Hepatocyte (in vitro differentiated cells): ENCODE data around the gene PPME1. TPM values are rescaled to one million over a fixed set of nuclear protein-coding genes. Genes with fewer than 3 reads are reported as not detected.

ENCODE experiments used
- DNase-seq: peaks from one replicate; pipeline ENCODE4 v3.0.0-alpha.2; 2016; ENCODE audit warnings: low spot score
- H2AFZ ChIP-seq: fragments of 200-600 bp; sonication (generic); 2 replicates; pipeline ENCODE4 v1.6.0; 2016; ENCODE audit warnings: antibody characterized with exemption, mild to moderate bottlenecking
- H3K27ac ChIP-seq: fragments of 200-600 bp; sonication (generic); 2 replicates; pipeline ENCODE4 v1.5.1; 2016; ENCODE audit warnings: mild to moderate bottlenecking
- H3K27me3 ChIP-seq: fragments of 200-600 bp; sonication (generic); 2 replicates; pipeline ENCODE4 v1.6.1; 2016
- H3K36me3 ChIP-seq: fragments of 200-600 bp; sonication (generic); replicated peaks from 2 replicates; pipeline ENCODE4 v1.5.1; 2016; ENCODE audit warnings: low read depth; ENCODE audit not compliant: insufficient read depth
- H3K4me1 ChIP-seq: fragments of 200-600 bp; sonication (generic); 2 replicates; pipeline ENCODE4 v1.5.1; 2016; ENCODE audit warnings: mild to moderate bottlenecking, moderate library complexity; ENCODE audit not compliant: insufficient read depth
- H3K4me2 ChIP-seq: fragments of 200-600 bp; sonication (generic); 2 replicates; pipeline ENCODE4 v1.6.0; 2016
- H3K4me3 ChIP-seq: fragments of 200-600 bp; sonication (generic); 2 replicates; pipeline ENCODE4 v1.5.1; 2016; ENCODE audit warnings: mild to moderate bottlenecking
- H3K79me2 ChIP-seq: fragments of 200-600 bp; sonication (generic); 2 replicates; pipeline ENCODE4 v1.6.0; 2017; ENCODE audit warnings: mild to moderate bottlenecking
- H3K9me2 ChIP-seq: fragments of 200-600 bp; sonication (generic); replicated peaks from 2 replicates; pipeline ENCODE4 v1.6.0; 2017; ENCODE audit warnings: mild to moderate bottlenecking; ENCODE audit not compliant: insufficient read depth
- H3K9me3 ChIP-seq: fragments of 200-600 bp; sonication (generic); 2 replicates; pipeline ENCODE4 v1.5.1; 2016; ENCODE audit warnings: low read depth, mild to moderate bottlenecking
- H4K20me1 ChIP-seq: fragments of 200-600 bp; sonication (generic); 2 replicates; pipeline ENCODE4 v1.6.0; 2016; ENCODE audit warnings: mild to moderate bottlenecking; ENCODE audit not compliant: insufficient read depth, poor library complexity, severe bottlenecking
- CTCF ChIP-seq: fragments of 200-600 bp; sonication (generic); IDR thresholded peaks from 2 replicates; pipeline ENCODE4 v1.5.1; 2016; ENCODE audit warnings: antibody characterized with exemption, mild to moderate bottlenecking; ENCODE audit not compliant: poor library complexity
- EZH2 ChIP-seq: fragments of 200-600 bp; sonication (generic); IDR thresholded peaks from 2 replicates; pipeline ENCODE4 v1.6.1; 2016; ENCODE audit warnings: antibody characterized with exemption, mild to moderate bottlenecking, borderline replicate concordance
- EZH2phosphoT487 ChIP-seq: fragments of 200-600 bp; sonication (generic); IDR thresholded peaks from one replicate; pipeline ENCODE4 v1.6.1; 2018; ENCODE audit warnings: antibody characterized with exemption, mild to moderate bottlenecking, low read depth, moderate library complexity; ENCODE audit not compliant: unreplicated experiment, severe bottlenecking
- WGBS: methylation state at CpG from one replicate; pipeline ENCODE4 v1.1.6; 2016; ENCODE audit warnings: low lambda C conversion rate; ENCODE audit errors: missing lambda C conversion rate; 5-methylcytosine and 5-hydroxymethylcytosine counted together
- polyA plus RNA-seq: library from polyadenylated mRNA; unstranded; fragments of >200 nt; fragmentation: Nextera tagmentation; extraction: Ambion mirVana; gene quantifications from 2 replicates; pipeline ENCODE4 v1.2.1, GENCODE V29; 2016
- total RNA-seq: library from RNA; depleted of rRNA; stranded (reverse); fragments of >200 nt; gene quantifications from 2 replicates; pipeline ENCODE4 v1.2.3, GENCODE V29; 2014

The PPME1 gene
- total and polyA plus RNA-seq, 2 experiments from 2014 or later = 25.2 to 45.7 TPM

- Histone ChIP-seq H3K4me2 (no peak overlapping the region), H3K27me3 (no peaks in the 10 kb centered on the region), H3K79me2 (no peaks in the 10 kb centered on the region), H3K27ac (no peak overlapping the region), H3K9me2 (no peaks in the 10 kb centered on the region), H3K4me1 (no peaks in the 10 kb centered on the region), H3K4me3 (no peak overlapping the region), H3K9me3 (no peaks in the 10 kb centered on the region), H4K20me1 (no peaks in the 10 kb centered on the region), H3K36me3 (no peaks in the 10 kb centered on the region), H2AFZ (no peak overlapping the region)
- DNase-seq = no peak
- TF ChIP-seq EZH2 (no peak), CTCF (no peak), EZH2phosphoT487 (no peak)
- 97% methylated on average over 2 of the region's 2 CpGs for WGBS
Observed at GRCh38 chr11:74249496-74249895, 78.4 kb downstream of the PPME1 start.

GRCh38 chr11:74253361-74253760 is 82.3 kb downstream of the PPME1 start:
- no peak for DNase-seq
- Histone ChIP-seq H4K20me1 (no peaks in the 10 kb centered on the region), H3K4me3 (no peak overlapping the region), H3K9me3 (no peaks in the 10 kb centered on the region), H2AFZ (no peak overlapping the region), H3K36me3 (no peaks in the 10 kb centered on the region), H3K27ac (no peak overlapping the region), H3K4me2 (no peak overlapping the region), H3K79me2 (no peaks in the 10 kb centered on the region), H3K9me2 (no peaks in the 10 kb centered on the region), H3K27me3 (no peaks in the 10 kb centered on the region), H3K4me1 (no peaks in the 10 kb centered on the region)
- no peak for TF ChIP-seq EZH2
- TF ChIP-seq EZH2phosphoT487 = no peak
- no peak for TF ChIP-seq CTCF
- 97% methylated on average over 8 of the region's 8 CpGs for WGBS

GRCh38 chr11:74255741-74256375 is 84.8 kb downstream of the PPME1 start:
- Histone ChIP-seq H3K36me3 (no peaks in the 10 kb centered on the region), H3K9me2 (no peaks in the 10 kb centered on the region), H3K9me3 (no peaks in the 10 kb centered on the region), H4K20me1 (no peaks in the 10 kb centered on the region), H3K4me3 (no peak overlapping the region), H3K4me2 (no peak overlapping the region), H3K27me3 (no peaks in the 10 kb centered on the region), H3K4me1 (no peaks in the 10 kb centered on the region), H3K27ac (no peak overlapping the region), H3K79me2 (no peaks in the 10 kb centered on the region), H2AFZ (no peak overlapping the region)
- TF ChIP-seq EZH2phosphoT487 = no peak
- TF ChIP-seq CTCF = peak; percentile 88
- no peak for TF ChIP-seq EZH2
- peak; percentile 77 for DNase-seq
- WGBS = 56% methylated on average over 5 of the region's 5 CpGs
